Measurements from ENCODE around the gene PEX1.

Gene PEX1

DNA sequence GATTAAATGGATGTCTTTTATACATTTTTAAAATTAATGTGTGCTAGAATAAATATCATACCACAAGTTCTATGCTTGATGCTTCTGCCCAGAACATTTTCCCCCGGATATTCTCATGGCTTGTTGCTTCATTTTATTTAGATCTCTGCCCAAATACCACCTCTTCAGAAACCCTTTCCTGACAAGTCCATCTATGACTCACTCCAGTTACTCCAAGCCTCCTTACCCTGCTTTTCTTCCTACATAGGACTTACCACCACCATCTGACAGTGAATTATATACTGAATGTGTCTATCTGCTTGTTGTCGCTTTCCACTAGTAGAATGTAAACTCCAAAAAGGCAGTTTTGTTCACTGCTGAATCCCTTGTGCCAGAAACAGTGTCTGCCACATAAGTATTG is 31.4 kb downstream of the PEX1 start:
- Histone ChIP-seq H3K79me2 (ENCODE audit: insufficient read depth, low read length) (no peaks in the 10 kb centered on the region), H3K9me2 (replicated peaks; ENCODE audit: low read depth, low read length) (no peaks in the 10 kb centered on the region), H3K27me3 (ENCODE audit: insufficient read depth, low read length, poor library complexity, severe bottlenecking) (no peaks in the 10 kb centered on the region), H4K20me1 (ENCODE audit: insufficient read depth, low read length, poor library complexity, severe bottlenecking) (no peaks in the 10 kb centered on the region), H3K36me3 (ENCODE audit: insufficient read depth, low read length) (peaks cover 27% of the 10 kb centered on the region; the same call in 1 of the 2 replicates), H3K9ac (ENCODE audit: low read depth, low read length, poor library complexity, severe bottlenecking) (no peak overlapping the region), H3K4me1 (ENCODE audit: insufficient read depth, low read length, poor library complexity, severe bottlenecking) (no peaks in the 10 kb centered on the region), H3K4me3 (ENCODE audit: low read length, poor library complexity, severe bottlenecking) (no peak overlapping the region), H3K9me3 (ENCODE audit: insufficient read depth, low read depth, low read length) (no peaks in the 10 kb centered on the region), H3F3A (ENCODE audit: low read depth) (no peaks in the 10 kb centered on the region), H2AFZ (ENCODE audit: low read length) (no peak overlapping the region), H3K4me2 (ENCODE audit: low read depth, low read length, poor library complexity, severe bottlenecking) (no peak overlapping the region)
- no peak for TF ChIP-seq EZH2phosphoT487 (IDR thresholded peaks at IDR 0.05; ENCODE audit: borderline replicate concordance)
- TF ChIP-seq, protein P1, sequence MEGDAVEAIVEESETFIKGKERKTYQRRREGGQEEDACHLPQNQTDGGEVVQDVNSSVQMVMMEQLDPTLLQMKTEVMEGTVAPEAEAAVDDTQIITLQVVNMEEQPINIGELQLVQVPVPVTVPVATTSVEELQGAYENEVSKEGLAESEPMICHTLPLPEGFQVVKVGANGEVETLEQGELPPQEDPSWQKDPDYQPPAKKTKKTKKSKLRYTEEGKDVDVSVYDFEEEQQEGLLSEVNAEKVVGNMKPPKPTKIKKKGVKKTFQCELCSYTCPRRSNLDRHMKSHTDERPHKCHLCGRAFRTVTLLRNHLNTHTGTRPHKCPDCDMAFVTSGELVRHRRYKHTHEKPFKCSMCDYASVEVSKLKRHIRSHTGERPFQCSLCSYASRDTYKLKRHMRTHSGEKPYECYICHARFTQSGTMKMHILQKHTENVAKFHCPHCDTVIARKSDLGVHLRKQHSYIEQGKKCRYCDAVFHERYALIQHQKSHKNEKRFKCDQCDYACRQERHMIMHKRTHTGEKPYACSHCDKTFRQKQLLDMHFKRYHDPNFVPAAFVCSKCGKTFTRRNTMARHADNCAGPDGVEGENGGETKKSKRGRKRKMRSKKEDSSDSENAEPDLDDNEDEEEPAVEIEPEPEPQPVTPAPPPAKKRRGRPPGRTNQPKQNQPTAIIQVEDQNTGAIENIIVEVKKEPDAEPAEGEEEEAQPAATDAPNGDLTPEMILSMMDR (conservative IDR thresholded peaks at IDR 0.05; ENCODE audit: low read length): no peak

DNA sequence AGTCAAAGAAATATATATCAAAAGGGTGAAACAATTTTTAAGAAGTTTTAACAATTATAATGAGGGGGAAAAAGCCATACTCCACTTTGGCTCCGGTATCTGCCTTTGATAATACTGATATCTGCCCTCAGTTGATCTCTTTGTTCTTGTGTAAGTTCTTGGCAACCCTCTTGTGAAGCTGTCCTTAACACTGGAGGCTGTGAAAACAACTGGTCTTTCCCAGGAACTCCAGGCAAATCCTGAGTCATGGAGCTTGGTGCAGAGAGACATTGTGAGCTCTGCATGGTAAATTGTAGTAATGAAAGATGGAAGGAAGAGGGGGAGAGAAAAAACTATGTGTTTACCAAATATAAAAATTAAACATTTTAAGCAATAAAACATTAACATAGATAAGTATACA is 38.7 kb downstream of the PEX1 start:
- H3K4me3 ChIP-seq (ENCODE audit: low read length, poor library complexity, severe bottlenecking): no peak overlapping the region
- H3K9me3 ChIP-seq (ENCODE audit: insufficient read depth, low read depth, low read length): no peaks in the 10 kb centered on the region
- H3K4me1 ChIP-seq (ENCODE audit: insufficient read depth, low read length, poor library complexity, severe bottlenecking): no peaks in the 10 kb centered on the region
- H4K20me1 ChIP-seq (ENCODE audit: insufficient read depth, low read length, poor library complexity, severe bottlenecking): no peaks in the 10 kb centered on the region
- H2AFZ ChIP-seq (ENCODE audit: low read length): no peak overlapping the region
- H3F3A ChIP-seq (ENCODE audit: low read depth): no peaks in the 10 kb centered on the region
- H3K27me3 ChIP-seq (ENCODE audit: insufficient read depth, low read length, poor library complexity, severe bottlenecking): no peaks in the 10 kb centered on the region
- no peaks in the 10 kb centered on the region for H3K79me2 ChIP-seq (ENCODE audit: insufficient read depth, low read length)
- TF ChIP-seq, protein P1 (conservative IDR thresholded peaks at IDR 0.05; ENCODE audit: low read length): no peak
- no peak for TF ChIP-seq EZH2phosphoT487 (IDR thresholded peaks at IDR 0.05; ENCODE audit: borderline replicate concordance)
- H3K9ac ChIP-seq (ENCODE audit: low read depth, low read length, poor library complexity, severe bottlenecking): no peak overlapping the region
- H3K9me2 ChIP-seq (replicated peaks; ENCODE audit: low read depth, low read length): no peaks in the 10 kb centered on the region
- peaks cover 62% of the 10 kb centered on the region; the same call in 1 of the 2 replicates for H3K36me3 ChIP-seq (ENCODE audit: insufficient read depth, low read length)
- no peak overlapping the region for H3K4me2 ChIP-seq (ENCODE audit: low read depth, low read length, poor library complexity, severe bottlenecking)

DNA sequence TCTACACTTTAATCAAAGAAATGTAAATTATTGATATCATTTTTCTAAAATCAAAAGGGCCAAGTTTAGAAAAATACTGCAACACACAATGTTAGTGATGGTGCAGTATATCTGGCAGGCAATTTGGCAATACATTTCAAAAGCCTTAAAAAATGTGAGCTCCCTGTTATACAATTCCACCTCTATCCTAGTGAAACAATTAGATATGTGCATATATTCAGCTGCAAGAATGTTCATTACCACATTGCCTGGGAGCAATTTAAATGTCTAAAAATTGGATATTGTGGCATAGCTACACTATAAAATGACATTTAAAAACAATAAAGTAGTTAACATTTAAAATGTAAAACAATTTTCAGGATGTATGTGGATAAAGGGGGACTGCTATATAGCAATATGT is 40.5 kb downstream of the PEX1 start:
- Histone ChIP-seq H3K9me2 (replicated peaks; ENCODE audit: low read depth, low read length) (no peaks in the 10 kb centered on the region), H3K27me3 (ENCODE audit: insufficient read depth, low read length, poor library complexity, severe bottlenecking) (no peaks in the 10 kb centered on the region), H3K79me2 (ENCODE audit: insufficient read depth, low read length) (no peaks in the 10 kb centered on the region), H3K36me3 (ENCODE audit: insufficient read depth, low read length) (peaks cover 53% of the 10 kb centered on the region; the same call in 1 of the 2 replicates), H3K4me1 (ENCODE audit: insufficient read depth, low read length, poor library complexity, severe bottlenecking) (no peaks in the 10 kb centered on the region), H2AFZ (ENCODE audit: low read length) (no peak overlapping the region), H3K9me3 (ENCODE audit: insufficient read depth, low read depth, low read length) (no peaks in the 10 kb centered on the region), H4K20me1 (ENCODE audit: insufficient read depth, low read length, poor library complexity, severe bottlenecking) (no peaks in the 10 kb centered on the region), H3K9ac (ENCODE audit: low read depth, low read length, poor library complexity, severe bottlenecking) (no peak overlapping the region), H3F3A (ENCODE audit: low read depth) (no peaks in the 10 kb centered on the region), H3K4me3 (ENCODE audit: low read length, poor library complexity, severe bottlenecking) (no peak overlapping the region), H3K4me2 (ENCODE audit: low read depth, low read length, poor library complexity, severe bottlenecking) (no peak overlapping the region)
- no peak for TF ChIP-seq EZH2phosphoT487 (IDR thresholded peaks at IDR 0.05; ENCODE audit: borderline replicate concordance)
- TF ChIP-seq, protein P1 (conservative IDR thresholded peaks at IDR 0.05; ENCODE audit: low read length): no peak

Data from Loucy (cell line).